IMR-90 (cell line): Measurements from ENCODE around the gene MAN2B1. TPM values are rescaled to one million over a fixed set of nuclear protein-coding genes. Genes with fewer than 3 reads are reported as not detected.
"Not testable (repeated sequence)": the region's sequence is repeated elsewhere in the genome, so short reads cannot be mapped to it uniquely, and the experiment has no call there.

Experiments
- ATAC-seq: fragments of 200-7000 bp; cut with Tn5 transposase; 2 replicates; pipeline ENCODE4 v1.9.1; 2020; ENCODE audit warnings: low read depth, mild to moderate bottlenecking, moderate library complexity
- BruUV-seq: library from RNA; stranded (reverse); fragments of 400-500 nt; replicated peaks from 2 replicates; lab custom pipeline; 2021; lab: Mats Ljungman, UMichigan
- CTCF ChIA-PET: fragments of 300-600 bp; formaldehyde crosslinking; extraction: SDS; loops from one replicate; lab custom pipeline; 2021; ENCODE audit warnings: antibody characterized with exemption; lab: Yijun Ruan, JAX
- POLR2A ChIA-PET: fragments of 300-600 bp; sonication (Branson Sonifier 250); formaldehyde crosslinking; loops from one replicate; lab custom pipeline; 2022; ENCODE audit warnings: antibody characterized with exemption; ENCODE audit not compliant: unreplicated experiment; lab: Charles Lee
- DNase-seq: peaks from one replicate; pipeline ENCODE4 v3.0.0; 2013
- H2AFZ ChIP-seq: replicated peaks from 2 replicates; pipeline ENCODE3; 2013; ENCODE audit warnings: low read length, mild to moderate bottlenecking; ENCODE audit not compliant: poor library complexity
- H2AK5ac ChIP-seq: 2 replicates; pipeline ENCODE4 v1.6.1; 2013; ENCODE audit warnings: low read depth, low read length, inconsistent platforms
- H2AK9ac ChIP-seq: replicated peaks from 2 replicates; pipeline ENCODE3; 2013; ENCODE audit warnings: mild to moderate bottlenecking, low read depth, low read length, moderate library complexity; ENCODE audit not compliant: poor library complexity
- H2BK120ac ChIP-seq: 2 replicates; pipeline ENCODE4 v1.6.1; 2013; ENCODE audit warnings: low read depth, low read length, inconsistent platforms
- H2BK15ac ChIP-seq: 3 replicates; pipeline ENCODE4 v1.6.1; 2013; ENCODE audit warnings: low read depth, low read length, inconsistent platforms
- H2BK20ac ChIP-seq: 2 replicates; pipeline ENCODE4 v1.6.1; 2013; ENCODE audit warnings: low read depth, mild to moderate bottlenecking, inconsistent platforms, low read length, moderate library complexity
- H2BK5ac ChIP-seq: 2 replicates; pipeline ENCODE4 v1.6.1; 2013; ENCODE audit warnings: mild to moderate bottlenecking, low read depth, low read length, inconsistent platforms; ENCODE audit not compliant: poor library complexity, severe bottlenecking
- H3K14ac ChIP-seq: replicated peaks from 2 replicates; pipeline ENCODE4 v1.6.1; 2013; ENCODE audit warnings: low read depth, low read length, inconsistent platforms
- H3K18ac ChIP-seq: 2 replicates; pipeline ENCODE4 v1.6.1; 2013; ENCODE audit warnings: low read depth, low read length, control low read depth
- H3K23ac ChIP-seq: 2 replicates; pipeline ENCODE4 v1.6.1; 2013; ENCODE audit warnings: low read depth, low read length, inconsistent platforms
- H3K27ac ChIP-seq: 2 replicates; pipeline ENCODE4 v1.5.1; 2013; ENCODE audit warnings: mild to moderate bottlenecking, control low read depth, low read length; ENCODE audit not compliant: insufficient read depth
- H3K27me3 ChIP-seq: 2 replicates; pipeline ENCODE4 v1.6.1; 2013; ENCODE audit warnings: low read length; ENCODE audit not compliant: control insufficient read depth, insufficient read depth
- H3K36me3 ChIP-seq: 2 replicates; pipeline ENCODE4 v1.6.1; 2013; ENCODE audit warnings: low read length, mixed read lengths; ENCODE audit not compliant: control insufficient read depth, insufficient read depth
- H3K4ac ChIP-seq: 2 replicates; pipeline ENCODE4 v1.6.1; 2013; ENCODE audit warnings: low read depth, low read length, inconsistent platforms
- H3K4me1 ChIP-seq: 2 replicates; pipeline ENCODE4 v1.6.1; 2013; ENCODE audit warnings: low read length, mixed read lengths; ENCODE audit not compliant: control insufficient read depth, insufficient read depth
- H3K4me2 ChIP-seq: 2 replicates; pipeline ENCODE4 v1.6.1; 2013; ENCODE audit warnings: low read depth, mild to moderate bottlenecking, control low read depth, low read length, moderate library complexity
- H3K4me3 ChIP-seq: 2 replicates; pipeline ENCODE4 v1.5.1; 2013; ENCODE audit warnings: low read depth, mild to moderate bottlenecking, control low read depth, low read length, moderate library complexity; ENCODE audit not compliant: insufficient read depth
- H3K56ac ChIP-seq: 2 replicates; pipeline ENCODE4 v1.6.1; 2013; ENCODE audit warnings: low read length, inconsistent platforms; ENCODE audit not compliant: insufficient read depth; ENCODE audit errors: extremely low read depth
- H3K79me1 ChIP-seq, 2 experiments: 2 replicates each; pipeline ENCODE4 v1.6.1; 2013; ENCODE audit warnings: low read length in 2 of 2, inconsistent platforms in 1 of 2, low read depth in 1 of 2
- H3K9ac ChIP-seq: 2 replicates; pipeline ENCODE4 v1.6.1; 2013; ENCODE audit warnings: low read depth, low read length, control low read depth
- H3K9me1 ChIP-seq: 2 replicates; pipeline ENCODE4 v1.6.1; 2013; ENCODE audit warnings: low read length, inconsistent platforms; ENCODE audit not compliant: insufficient read depth
- H3K9me3 ChIP-seq: 2 replicates; pipeline ENCODE4 v1.6.1; 2013; ENCODE audit warnings: low read length; ENCODE audit not compliant: control insufficient read depth, insufficient read depth
- H4K20me1 ChIP-seq: 2 replicates; pipeline ENCODE4 v1.6.1; 2013; ENCODE audit warnings: low read length, inconsistent platforms; ENCODE audit not compliant: insufficient read depth
- H4K5ac ChIP-seq: 2 replicates; pipeline ENCODE4 v1.6.1; 2013; ENCODE audit warnings: mild to moderate bottlenecking, low read depth, low read length, control low read depth
- H4K8ac ChIP-seq, 2 experiments: 2 replicates each; pipeline ENCODE4 v1.6.1; 2013; ENCODE audit warnings: low read depth in 2 of 2, low read length in 2 of 2, control low read depth in 1 of 2, inconsistent platforms in 1 of 2
- H4K91ac ChIP-seq: 2 replicates; pipeline ENCODE4 v1.6.1; 2013; ENCODE audit warnings: low read depth, low read length, inconsistent platforms; ENCODE audit not compliant: insufficient read depth
- WGBS, 2 experiments: methylation state at CpG; one replicate each; pipeline versions ENCODE4 v1.1.5 to v1.1.7; 2013; ENCODE audit warnings: missing lambda C conversion rate in 2 of 2; ENCODE audit not compliant: insufficient read length in 1 of 2; ENCODE audit errors: extremely low coverage in 2 of 2; 5-methylcytosine and 5-hydroxymethylcytosine counted together
- dilution Hi-C: fragments of 300-500 bp; cut with HindIII; formaldehyde crosslinking; loops from one replicate; pipeline ENCODE4 v1.14.3; 2018; ENCODE audit warnings: low sequenced_read_pairs; ENCODE audit not compliant: unreplicated experiment
- in situ Hi-C: fragments of 300-500 bp; cut with MboI; formaldehyde crosslinking; loops from 3 replicates; pipeline ENCODE4 v1.14.3; 2019; ENCODE audit warnings: low sequenced_read_pairs, inconsistent platforms, mixed read lengths
- intact Hi-C: fragments of 100-400 bp; cut with micrococcal nuclease; formaldehyde crosslinking; loops from 2 replicates; pipeline ENCODE4 v1.10.0; 2022
- polyA plus RNA-seq, 3 experiments: library from polyadenylated mRNA; depleted of rRNA; stranded (reverse); fragments of >200 nt; gene quantifications; 2 replicates each; pipeline ENCODE4 v1.2.3, GENCODE V29; 2012; ENCODE audit warnings: low replicate concordance in 1 of 3
- total RNA-seq: library from RNA; depleted of rRNA; stranded (reverse); fragments of >200 nt; gene quantifications from 2 replicates; pipeline ENCODE4 v1.2.3, GENCODE V29; 2012

The MAN2B1 gene
- total and polyA plus RNA-seq, 2 of the 4 experiments (the other 2 are of a cell fraction), result 10.4 to 55.4 TPM

DNA sequence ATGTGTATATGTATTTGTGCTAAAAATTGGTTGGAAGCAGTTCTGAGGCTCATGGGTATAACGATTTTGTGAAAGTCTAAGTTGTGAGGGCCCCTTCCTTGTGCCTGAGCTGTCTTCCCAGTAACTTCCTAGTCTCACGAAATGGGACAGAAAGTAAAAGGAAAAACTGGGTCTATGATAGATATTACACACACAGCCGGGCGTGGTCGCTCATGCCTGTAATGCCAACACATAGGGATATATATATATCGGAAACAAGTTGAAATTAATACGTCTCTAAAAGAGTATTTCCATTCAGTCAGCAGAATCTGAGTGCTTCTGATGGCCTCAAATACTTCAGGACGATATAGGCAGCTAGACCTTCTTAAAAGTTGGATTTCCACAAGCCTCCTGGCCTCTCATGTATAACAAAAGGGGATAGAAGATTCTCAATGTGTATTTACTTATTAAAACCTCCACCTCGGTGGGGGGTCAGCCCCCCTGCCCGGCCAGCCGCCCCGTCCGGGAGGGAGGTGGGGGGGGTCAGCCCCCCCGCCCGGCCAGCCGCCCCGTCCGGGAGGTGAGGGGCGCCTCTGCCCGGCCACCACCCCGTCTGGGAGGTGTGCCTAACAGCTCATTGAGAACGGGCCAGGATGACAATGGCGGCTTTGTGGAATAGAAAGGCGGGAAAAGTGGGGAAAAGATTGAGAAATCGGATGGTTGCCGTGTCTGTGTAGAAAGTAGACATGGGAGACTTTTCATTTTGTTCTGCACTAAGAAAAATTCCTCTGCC lies 45.1 kb downstream of the MAN2B1 start:
- Histone ChIP-seq H3K36me3 (peaks cover 36% of the 10 kb centered on the region), H3K9me3 (peaks cover 22% of the 10 kb centered on the region), H3K79me1 (peaks cover 5 to 21% of the 10 kb centered on the region in 2 experiments), H4K20me1 (peaks cover 31% of the 10 kb centered on the region)
- in situ Hi-C loops, H3K14ac ChIP-seq, H2AK5ac ChIP-seq, CTCF ChIA-PET, H3K27me3 ChIP-seq, H2AFZ ChIP-seq, H3K4me1 ChIP-seq, dilution Hi-C loops, POLR2A ChIA-PET, DNase-seq, H4K91ac ChIP-seq, H4K8ac ChIP-seq, H3K27ac ChIP-seq, H3K56ac ChIP-seq, H2BK120ac ChIP-seq, H3K18ac ChIP-seq, H3K4ac ChIP-seq, H2BK15ac ChIP-seq, H3K4me3 ChIP-seq, H2AK9ac ChIP-seq, H3K9ac ChIP-seq, H3K23ac ChIP-seq, intact Hi-C loops, ATAC-seq, BruUV-seq, H2BK5ac ChIP-seq, H3K9me1 ChIP-seq, H3K4me2 ChIP-seq, H4K5ac ChIP-seq, H2BK20ac ChIP-seq: not testable (repeated sequence)
- 80% methylated on average over 1 of the region's 26 CpGs; no CpG with 5 or more reads in 1 of the 2 experiments for WGBS, 2 experiments
